ENCODE measurements around the gene AKAP6.

The AKAP6 gene

DNA sequence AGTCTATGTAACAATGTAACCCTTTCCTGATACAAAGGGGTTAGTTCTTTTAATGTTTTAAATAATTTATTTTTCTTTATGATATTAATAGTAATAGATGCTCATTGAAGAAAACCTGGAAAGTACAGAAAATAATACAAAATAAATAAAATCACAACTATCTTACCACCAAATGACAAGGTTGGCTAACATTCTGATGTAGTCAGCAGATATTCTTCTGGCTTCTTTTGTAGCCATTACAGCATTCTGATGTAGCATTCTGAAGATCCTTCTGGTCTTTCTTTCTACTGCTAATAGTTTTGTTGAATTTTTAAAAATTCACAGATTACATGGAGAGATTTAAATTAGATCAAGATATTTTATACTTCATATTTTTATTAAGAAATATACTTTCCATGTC lies 301.6 kb downstream of the AKAP6 start:
- no peak for DNase-seq

DNA sequence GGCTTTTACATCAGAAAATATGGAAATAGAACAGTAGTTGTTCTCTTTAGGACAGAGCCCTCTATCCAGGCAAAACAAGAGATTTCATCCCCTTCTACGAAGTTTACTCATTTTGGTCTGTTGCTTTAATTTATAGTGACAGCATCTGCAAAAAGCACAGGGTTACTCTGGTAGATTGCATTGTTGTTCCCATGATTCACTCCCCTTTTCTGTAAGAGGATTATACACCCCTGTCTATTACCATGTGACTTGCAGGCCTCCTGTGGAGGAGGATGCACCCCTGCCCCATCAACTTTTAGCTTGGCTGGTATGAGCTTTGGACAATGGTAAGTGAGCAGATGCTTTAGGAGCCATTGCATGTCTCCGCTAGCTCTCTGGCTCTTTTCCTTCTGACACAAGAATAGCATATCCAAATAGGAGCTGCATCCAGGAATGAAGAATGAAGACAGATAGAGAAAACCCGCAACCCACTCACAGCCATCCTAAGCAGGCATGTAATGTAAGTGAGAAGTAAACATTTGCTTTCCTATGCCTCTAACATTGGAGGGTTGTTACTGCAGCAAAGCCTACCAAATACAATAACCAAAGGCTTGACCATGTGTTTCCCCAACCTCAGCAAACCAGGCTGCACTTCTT lies 304.2 kb downstream of the AKAP6 start:
- DNase-seq: no peak

DNA sequence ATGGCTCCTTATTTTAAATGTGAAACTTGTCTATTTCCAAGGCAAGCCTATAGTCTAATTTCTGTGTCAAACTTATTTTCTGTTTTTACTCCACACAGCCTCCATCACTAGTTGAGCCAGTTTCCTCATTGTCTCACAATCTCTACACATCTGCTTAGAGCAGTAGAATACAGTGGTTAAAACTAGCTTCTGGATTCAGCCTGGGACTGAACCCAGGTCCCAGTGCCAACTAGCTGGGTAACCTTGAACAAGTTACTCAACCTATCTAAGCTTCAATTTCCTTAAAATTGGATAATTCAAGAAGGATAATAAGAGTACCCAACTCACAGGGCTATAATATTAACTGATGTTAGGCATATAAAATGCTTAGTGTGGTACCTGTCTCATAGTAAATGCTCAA lies 304.8 kb downstream of the AKAP6 start:
- DNase-seq: no peak

DNA sequence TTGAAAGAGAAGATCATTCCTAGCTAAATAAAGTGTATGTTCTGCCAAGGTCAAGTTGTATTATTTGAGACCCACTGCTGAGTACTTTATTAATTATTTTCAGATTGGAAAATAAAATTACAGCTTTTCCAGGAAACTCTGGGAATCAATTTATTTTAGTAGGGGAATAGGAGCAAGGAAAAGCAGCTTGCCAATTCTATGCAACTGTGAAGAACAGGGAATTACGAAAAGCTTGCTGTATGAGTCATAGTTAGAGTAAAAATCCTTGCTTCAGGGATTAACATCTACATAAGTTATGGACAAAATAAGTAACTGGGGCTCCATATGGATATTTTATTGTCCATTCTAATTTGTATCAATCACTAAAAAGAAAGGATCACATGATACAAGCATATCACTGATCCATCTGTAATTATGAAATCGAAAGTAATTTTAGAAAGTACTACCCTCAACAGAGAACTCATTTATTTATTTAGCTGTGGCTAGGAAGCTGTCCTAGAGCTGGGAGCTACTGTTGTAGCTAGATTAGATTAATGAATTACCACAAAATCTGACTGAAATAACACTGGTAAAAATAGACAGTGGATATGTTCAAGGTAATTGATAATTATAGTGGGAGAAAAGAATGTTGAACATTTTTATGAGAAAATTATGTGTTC lies 306.1 kb downstream of the AKAP6 start:
- DNase-seq: no peak

DNA sequence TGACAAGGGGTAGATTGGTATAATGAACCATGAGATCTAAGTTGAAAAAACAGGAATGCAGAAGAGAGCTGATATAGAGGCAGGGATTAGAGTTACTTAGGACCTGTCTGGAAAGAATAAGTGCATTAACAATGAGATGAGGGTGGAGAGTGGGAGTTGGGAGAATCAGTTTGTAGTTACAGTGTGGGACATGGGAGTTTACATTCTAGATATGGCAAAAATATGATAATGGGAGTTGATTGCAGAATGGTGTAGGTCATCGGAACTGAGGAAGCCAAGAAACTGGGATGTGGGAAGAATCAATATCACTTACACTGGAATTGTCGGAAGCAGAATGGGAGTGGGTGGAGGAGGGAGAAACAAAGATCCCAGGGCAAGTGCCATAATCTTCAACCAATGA lies 308.5 kb downstream of the AKAP6 start:
- DNase-seq: no peak

DNA sequence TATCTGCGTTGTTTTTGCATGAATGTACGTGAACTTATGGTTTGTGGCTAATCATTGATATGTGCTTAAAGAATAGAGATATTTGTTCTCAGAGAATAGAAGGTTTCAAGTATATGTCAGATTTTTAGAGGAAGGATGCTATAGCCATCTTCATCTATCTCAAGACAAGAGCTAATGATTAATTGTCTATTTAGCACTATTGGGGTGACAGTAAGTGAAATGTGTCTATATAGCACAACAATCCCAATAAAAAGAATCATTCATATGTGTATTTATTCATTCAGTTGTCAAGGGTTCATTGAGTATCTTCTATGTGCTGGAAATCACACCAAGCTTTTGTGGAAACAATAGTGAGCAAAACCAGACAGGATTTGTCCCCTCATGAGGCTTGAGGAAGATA lies 310.1 kb downstream of the AKAP6 start:
- DNase-seq: no peak

DNA sequence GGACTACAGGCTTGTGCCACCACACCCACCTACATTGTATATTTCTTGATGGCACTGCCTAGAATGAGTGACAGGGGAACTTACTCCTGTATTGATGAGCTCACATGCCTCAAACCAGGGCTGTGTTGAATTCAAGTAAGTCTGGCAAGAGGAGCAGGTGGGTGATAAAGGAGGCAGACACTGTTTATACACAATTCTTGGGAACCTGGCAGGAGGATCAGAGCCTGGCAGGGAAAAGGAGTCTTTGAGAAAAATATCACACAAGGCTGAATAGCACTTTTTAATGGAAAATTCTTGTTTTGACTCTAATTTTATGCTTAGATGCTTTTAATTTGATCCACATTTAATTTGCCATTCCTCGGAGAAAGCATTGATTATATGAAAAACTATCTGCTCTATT lies 316.5 kb downstream of the AKAP6 start:
- DNase-seq: no peak

DNA sequence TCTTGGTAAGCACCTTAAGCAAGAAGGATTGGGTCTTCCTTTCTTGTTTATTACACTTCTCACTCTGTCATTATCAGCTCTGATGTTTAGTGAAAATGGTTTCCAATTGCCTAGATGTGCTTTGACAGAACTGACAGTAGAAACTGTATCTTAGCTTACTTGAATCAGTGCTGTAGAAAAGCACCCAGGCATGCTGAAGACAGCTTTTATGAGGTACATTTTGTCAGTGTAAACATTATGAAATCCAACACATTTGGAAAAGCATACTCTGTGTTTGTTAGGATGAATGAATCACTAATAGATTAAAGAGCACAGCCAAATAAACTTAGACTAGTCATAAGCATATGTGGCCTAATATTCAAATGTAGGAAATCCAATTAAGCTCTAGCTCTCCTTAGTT lies 319.3 kb downstream of the AKAP6 start:
- no peak for DNase-seq

DNA sequence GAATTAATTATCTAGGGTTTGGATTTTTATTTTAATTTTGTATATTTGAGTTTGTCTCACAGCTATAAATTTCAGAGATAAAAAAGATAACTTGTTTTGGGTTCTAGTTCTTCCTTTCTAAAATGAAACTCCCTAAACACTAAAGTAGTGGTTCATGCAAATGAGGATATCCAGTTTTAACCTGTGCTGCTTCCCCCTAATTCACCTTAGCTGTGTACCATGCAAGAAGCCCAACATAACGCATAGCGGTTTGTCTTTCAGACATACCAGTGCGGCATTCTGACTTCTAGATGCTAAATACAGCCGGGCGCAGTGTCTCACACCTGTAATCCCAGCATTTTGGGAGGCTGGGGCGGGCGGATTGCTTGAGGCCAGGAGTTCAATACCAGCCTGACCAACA lies 320.9 kb downstream of the AKAP6 start:
- DNase-seq: no peak

DNA sequence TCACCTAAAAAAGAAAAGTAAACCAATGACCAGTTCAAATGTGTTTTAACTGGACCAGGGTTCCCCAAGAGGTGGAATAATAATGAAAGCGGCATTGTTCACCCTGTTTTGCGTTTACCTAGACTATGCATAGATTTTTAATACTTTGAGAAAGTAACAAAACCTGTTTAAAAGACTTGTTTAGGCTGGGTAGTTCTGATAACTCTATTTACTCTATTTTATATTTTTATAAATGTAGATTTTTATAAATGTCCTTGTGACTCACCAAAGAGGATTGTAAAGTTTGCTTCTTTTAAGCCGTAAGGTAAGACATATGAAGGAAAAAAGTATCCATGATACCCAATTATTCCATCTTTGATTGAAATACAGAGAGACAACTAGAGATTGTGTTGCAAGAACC lies 321.6 kb downstream of the AKAP6 start:
- no peak for DNase-seq

DNA sequence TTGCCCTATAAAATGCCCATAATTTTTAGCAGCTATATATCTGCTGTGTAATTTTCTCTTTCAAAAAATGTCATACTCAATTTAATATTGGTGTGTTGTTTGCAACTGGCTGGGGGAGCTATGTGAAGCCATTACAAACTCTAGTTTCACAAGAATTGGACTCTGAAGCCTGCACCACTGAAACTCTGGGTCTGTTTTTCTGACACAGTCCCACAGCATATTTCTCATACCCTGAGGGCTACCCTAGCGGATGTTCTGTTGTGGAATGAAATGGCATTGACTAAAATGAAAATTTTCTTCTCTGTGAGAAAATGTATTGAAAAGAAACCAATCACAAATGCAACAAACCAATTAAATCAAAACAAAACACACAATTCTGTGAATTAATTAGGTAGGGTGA lies 325.0 kb downstream of the AKAP6 start:
- DNase-seq: no peak

DNA sequence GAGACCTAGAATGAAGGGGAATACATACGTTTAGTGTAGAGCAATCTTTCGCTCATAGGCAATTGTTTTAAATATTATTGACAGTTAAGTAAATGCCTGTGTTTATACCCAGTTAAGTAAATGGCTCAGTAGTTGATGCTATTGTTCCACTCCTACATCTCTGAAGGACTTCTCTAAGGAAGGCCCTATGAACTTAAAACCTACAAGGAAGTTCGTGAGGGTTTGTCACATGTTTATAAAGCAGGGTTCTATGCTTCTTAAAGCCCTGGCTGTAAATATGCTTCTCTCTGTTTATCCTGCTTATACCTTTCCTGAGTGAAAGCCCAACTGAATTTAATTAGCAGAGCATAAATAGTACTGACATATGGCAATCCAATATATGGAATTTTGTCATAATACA lies 327.5 kb downstream of the AKAP6 start:
- DNase-seq: no peak

DNA sequence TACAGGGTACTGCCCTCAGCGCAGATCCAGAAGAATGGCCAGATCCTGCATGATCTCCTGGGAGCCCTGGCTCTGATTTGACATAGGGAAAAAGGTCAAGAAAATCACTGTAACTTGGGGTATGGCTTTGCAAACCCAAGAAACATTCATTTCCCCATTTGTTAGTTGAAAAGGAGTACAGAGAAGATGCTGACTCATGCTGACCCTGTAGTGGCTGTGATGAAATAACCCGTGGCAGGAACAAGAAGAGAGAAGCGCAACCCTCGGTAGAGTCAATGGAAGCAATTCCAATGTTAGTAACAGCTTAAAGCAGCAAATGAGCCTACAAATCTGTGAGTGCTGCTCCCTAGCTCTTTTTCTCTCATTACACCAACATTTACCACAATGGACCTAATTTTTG lies 328.0 kb downstream of the AKAP6 start:
- DNase-seq: no peak

DNA sequence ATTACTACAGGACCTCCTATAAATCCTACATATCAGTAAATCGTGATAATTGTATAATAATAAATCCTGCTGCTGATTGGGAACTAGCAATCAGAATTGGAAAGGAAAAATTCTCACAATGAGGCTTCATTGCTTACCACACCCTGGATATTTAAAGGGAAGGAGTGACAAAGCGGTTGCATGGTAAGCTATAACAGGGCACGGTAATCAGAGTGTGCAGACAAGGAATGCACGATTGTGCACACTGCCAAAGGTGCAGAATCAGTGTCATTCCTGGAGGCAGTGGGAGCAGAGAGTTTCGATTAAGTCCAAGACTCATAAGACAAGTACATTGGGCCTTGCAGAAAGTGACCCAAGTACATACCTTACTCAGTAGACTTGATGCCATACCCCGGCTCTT lies 332.1 kb downstream of the AKAP6 start:
- no peak for DNase-seq

DNA sequence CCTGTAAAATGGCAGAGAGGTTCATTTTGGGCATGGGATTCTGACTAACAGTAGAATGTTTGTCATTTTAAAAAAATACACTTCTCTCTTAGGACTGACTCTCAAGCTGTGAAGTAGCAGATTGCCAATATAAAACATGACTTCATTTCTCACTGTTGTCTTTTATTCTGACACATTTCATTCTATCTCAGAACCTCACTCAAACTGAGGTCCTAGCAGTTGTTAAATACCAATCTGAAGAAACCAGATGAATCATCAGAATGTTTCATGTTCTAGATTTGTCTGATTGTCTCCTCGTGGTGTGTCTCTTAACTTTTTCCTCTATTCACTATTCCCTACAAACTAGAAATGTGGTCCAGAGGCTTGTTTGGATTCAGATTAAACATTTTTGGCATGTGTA lies 333.1 kb downstream of the AKAP6 start:
- no peak for DNase-seq

DNA sequence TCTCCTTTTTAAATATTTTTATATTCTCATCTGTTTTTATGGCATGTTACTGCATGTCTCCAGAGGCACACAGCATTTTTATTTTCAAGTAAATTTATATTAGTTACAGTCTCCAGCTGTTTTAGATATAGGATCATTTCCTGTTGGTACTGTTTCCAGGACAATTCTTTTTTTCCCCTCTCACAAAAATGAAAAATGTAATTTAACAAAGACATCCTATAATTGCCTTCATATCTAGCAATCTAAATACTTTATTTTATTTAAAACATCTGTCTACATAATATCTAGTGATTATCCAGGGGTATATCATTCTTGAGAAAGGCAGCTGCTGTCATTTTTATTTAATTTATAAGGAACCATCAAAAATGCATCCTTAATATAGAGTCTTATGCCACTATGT lies 337.2 kb downstream of the AKAP6 start:
- DNase-seq: no peak

DNA sequence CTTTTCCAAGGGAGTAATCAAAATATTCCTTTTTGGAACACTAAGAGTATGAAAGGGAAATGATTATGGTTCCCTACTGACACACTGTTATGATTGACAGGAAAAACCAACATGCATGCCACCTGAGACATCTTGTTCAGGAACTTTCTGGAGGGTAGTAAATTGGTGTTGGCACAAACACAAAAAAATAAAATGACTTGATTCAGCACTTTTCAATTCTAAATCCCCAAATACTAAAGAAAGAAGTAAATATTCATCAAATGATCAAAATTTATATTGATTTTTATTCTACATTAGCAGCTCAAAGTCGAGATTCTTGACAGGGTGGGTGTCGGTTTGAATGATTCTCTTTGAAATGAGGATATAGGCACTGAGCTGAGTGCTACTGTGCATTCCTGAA lies 338.2 kb downstream of the AKAP6 start:
- no peak for DNase-seq

DNA sequence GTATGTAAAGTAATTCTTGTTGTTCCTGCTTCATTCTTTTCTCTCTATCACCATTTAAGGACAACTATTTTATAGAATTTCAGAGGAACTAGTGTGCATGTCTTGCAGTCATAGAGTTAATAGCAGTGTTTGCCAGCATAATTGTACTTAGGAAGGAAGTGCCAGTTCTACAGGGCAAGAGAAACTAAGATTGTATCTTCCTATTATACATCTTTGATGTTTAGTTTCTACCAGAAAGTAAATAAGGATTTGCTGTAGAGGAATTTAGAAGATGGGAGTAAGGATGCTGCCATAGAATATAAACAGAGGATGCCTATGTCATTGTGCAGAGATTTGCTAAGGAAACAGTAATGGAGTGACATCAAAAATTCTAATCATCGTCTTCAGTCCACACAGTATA lies 338.7 kb downstream of the AKAP6 start:
- DNase-seq: no peak

DNA sequence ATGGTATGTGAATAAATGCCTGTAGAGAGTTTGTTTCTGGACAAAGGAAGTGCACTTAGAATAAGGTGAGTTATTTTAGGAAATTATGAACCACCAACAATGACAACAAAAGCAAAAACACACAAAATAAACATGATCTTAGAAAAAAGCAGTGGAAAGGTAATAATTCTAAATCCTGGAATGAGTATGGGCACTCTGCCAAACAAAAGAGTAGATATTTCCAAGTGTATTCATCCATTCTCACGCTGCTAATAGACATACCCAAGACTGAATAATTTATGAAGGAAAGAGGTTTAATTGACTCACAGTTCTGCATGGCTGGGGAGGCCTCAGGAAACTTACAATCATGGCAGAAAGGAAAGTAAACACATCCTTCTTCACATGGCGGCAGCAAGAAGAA lies 340.3 kb downstream of the AKAP6 start:
- no peak for DNase-seq

DNA sequence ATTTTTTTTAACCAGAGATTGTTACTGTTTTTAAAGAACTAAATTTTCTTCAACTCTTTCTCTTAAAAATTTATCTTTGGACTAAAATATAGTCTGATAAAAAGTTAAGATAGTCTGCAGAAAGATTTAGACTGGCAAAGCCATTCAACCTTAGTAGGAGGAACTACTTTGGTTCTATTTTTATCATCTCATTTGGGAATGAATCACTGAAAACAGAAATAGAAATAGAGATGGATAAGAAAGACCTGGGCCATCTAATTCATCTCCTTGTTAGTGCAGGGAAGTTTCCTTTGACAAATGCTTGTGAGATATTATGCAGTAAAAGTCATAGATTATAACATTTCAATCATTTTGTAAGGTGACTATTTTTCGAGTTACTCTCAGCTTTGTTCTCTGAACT lies 346.3 kb downstream of the AKAP6 start:
- DNase-seq: no peak

DNA sequence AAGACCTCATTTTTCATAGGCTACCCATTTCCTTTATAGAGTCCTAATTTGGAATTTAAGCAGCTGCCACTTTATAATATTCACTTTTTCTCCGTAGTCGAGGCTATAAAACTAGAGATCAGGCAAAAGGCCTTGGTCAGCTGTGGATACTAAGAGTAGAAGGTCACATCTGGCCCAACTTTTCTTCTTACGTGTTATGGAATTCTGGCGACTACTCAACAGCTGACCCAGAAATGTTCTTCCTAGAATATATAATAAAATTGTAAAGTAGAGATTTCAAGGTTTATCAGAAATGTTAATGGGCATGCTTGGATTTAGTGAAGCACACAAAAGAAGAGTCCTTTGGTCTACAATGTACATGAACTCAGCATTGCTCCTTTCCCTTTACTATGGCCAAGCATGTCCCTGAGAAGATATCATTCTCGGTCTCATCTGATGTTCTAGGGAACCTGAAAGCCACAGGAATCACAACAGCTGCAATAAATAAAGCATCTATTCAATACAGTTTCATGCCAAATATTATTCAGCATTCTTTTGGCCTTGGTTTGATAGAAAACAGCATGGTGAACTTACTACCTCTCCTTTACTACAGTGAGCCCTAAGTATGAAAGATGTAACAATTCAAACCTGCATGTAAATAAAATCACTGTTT lies 348.2 kb downstream of the AKAP6 start:
- DNase-seq: no peak

DNA sequence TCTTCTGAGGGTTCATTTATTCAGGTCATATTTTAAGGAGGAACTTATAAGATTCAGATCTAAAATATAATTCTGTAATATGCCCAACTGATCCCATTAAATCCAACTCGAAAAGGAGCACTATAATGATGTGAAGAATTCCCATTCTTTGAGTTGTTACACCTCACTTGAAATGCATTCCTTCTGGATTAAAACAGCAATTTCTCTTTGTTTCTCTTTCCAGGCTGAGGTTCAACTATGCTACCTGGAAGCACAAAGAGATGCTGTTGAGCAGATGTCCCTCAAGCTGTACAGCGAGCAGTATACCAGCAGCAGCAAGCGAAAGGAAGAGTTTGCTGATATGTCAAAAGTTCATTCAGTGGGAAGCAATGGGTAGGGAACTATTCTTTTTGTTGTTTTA lies 349.0 kb downstream of the AKAP6 start:
- DNase-seq: no peak

DNA sequence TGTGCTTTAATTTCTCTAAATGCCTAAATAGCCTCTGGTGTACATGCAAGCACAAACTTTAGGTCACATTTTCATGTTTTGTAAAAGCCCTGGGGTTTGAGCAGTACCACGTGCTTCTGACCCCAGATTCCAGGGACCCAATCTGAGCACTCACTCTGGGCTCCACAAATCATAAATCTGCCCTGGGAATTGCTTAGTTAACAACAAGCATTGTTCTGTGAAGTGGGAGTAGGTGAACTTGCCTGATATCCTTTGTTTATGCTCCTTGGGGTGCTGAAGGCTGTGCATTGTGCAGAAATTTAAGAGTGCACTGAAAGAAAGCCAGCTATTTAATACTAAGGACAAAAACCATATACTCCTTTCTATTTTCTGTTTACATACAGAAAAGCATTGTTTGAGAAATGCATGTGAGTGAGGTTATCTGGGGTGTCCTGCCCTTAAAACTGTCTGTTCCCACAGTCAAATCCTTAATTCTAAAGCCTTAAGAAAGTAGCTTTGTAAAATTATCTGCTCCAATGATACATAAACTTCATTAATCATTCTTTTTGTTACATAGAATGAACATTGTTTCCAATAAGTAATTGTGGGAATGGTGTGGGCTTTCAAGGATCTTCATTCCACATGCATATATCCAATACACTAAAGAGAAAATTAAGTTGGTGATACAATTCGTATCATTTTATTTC lies 351.0 kb downstream of the AKAP6 start:
- DNase-seq: no peak

DNA sequence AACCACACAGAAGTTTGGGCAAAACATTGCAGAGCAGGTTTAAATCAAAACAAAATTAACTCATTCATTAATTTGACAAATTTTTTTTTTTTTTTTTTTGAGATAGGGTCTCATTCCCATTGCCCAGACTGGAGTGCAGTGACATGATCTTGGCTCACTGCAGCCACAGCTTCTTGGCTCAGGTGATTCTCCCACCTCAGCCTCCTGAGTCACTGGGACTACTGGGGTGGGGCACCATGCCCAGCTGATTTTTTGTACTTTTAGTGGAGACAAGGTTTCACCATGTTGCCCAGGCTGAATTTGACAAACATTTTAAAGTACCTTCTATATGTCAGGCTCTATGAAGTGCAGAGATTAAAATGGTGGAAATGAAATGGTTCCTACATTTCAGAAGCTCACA lies 352.5 kb downstream of the AKAP6 start:
- no peak for DNase-seq
